Keratinocyte (primary cell): ENCODE measurements around the gene TBRG4. TPM values are rescaled to one million over a fixed set of nuclear protein-coding genes. Genes with fewer than 3 reads are reported as not detected.

Experiments
- DNase-seq: peaks from one replicate; pipeline ENCODE4 v3.0.0-alpha.2; 2011; ENCODE audit warnings: low read depth, missing footprints, low spot score
- FAIRE-seq: peaks from 2 replicates; lab custom pipeline; 2011; peaks lifted over from hg19 to GRCh38; lab: Jason Lieb, UNC
- H2AFZ ChIP-seq: 2 replicates; pipeline ENCODE4 v1.6.0; 2012; ENCODE audit warnings: low read length, control low read depth, inconsistent platforms; ENCODE audit not compliant: control insufficient read depth
- H3K27ac ChIP-seq: 2 replicates; pipeline ENCODE4 v1.5.1; 2011; ENCODE audit warnings: low read length; ENCODE audit not compliant: control insufficient read depth, insufficient read depth
- H3K27me3 ChIP-seq: 3 replicates; pipeline ENCODE4 v1.6.0; 2011; ENCODE audit warnings: low read length; ENCODE audit not compliant: control insufficient read depth, insufficient read depth; ENCODE audit errors: extremely low read depth
- H3K36me3 ChIP-seq, 2 experiments: 2 replicates in 1 of 2; 3 replicates in 1 of 2; pipeline ENCODE4 v1.5.1; 2011; ENCODE audit warnings: low read length in 2 of 2, mild to moderate bottlenecking in 1 of 2; ENCODE audit not compliant: control insufficient read depth in 2 of 2, insufficient read depth in 2 of 2; ENCODE audit errors: extremely low read depth in 1 of 2
- H3K4me1 ChIP-seq: 3 replicates; pipeline ENCODE4 v1.5.1; 2011; ENCODE audit warnings: low read length; ENCODE audit not compliant: control insufficient read depth, insufficient read depth; ENCODE audit errors: extremely low read depth
- H3K4me2 ChIP-seq: 3 replicates; pipeline ENCODE4 v1.6.0; 2011; ENCODE audit warnings: low read depth, low read length; ENCODE audit not compliant: control insufficient read depth, insufficient read depth; ENCODE audit errors: extremely low read depth
- H3K4me3 ChIP-seq, 3 experiments: fragments of 200-600 bp in 1 of 3; sonication (generic) in 1 of 3; 2 replicates in 2 of 3; 3 replicates in 1 of 3; pipeline ENCODE4 v1.5.1; 2011 to 2016; ENCODE audit warnings: low read length in 3 of 3, mild to moderate bottlenecking in 3 of 3, control low read depth in 2 of 3, inconsistent platforms in 1 of 3, low read depth in 1 of 3, mixed read lengths in 1 of 3, mixed run types in 1 of 3, moderate library complexity in 1 of 3; ENCODE audit not compliant: control insufficient read depth in 2 of 3, insufficient read depth in 2 of 3; ENCODE audit errors: extremely low read depth in 1 of 3
- H3K79me2 ChIP-seq: 2 replicates; pipeline ENCODE4 v1.6.0; 2012; ENCODE audit warnings: low read length; ENCODE audit not compliant: control insufficient read depth, insufficient read depth
- H3K9ac ChIP-seq: 3 replicates; pipeline ENCODE4 v1.6.0; 2011; ENCODE audit warnings: low read length; ENCODE audit not compliant: control insufficient read depth, insufficient read depth; ENCODE audit errors: extremely low read depth
- H3K9me1 ChIP-seq: 3 replicates; pipeline ENCODE4 v1.6.0; 2011; ENCODE audit warnings: low read length; ENCODE audit not compliant: control insufficient read depth, insufficient read depth; ENCODE audit errors: extremely low read depth
- H3K9me3 ChIP-seq: 2 replicates; pipeline ENCODE4 v1.5.1; 2012; ENCODE audit warnings: low read depth, low read length; ENCODE audit not compliant: control insufficient read depth
- H4K20me1 ChIP-seq: 3 replicates; pipeline ENCODE4 v1.6.0; 2011; ENCODE audit warnings: low read length; ENCODE audit not compliant: control insufficient read depth, insufficient read depth; ENCODE audit errors: extremely low read depth
- CTCF ChIP-seq, 3 experiments: IDR thresholded peaks in 1 of 3; conservative IDR thresholded peaks in 1 of 3; optimal IDR thresholded peaks in 1 of 3; 2 replicates in 2 of 3; 3 replicates in 1 of 3; pipeline versions ENCODE3 to v1.5.1; 2011; ENCODE audit warnings: low read length in 3 of 3, mild to moderate bottlenecking in 3 of 3, moderate library complexity in 2 of 3, control low read depth in 1 of 3, inconsistent platforms in 1 of 3; ENCODE audit not compliant: insufficient read depth in 2 of 3; ENCODE audit errors: extremely low read depth in 1 of 3
- EZH2 ChIP-seq: IDR thresholded peaks from one replicate; pipeline ENCODE4 v1.6.1; 2012; ENCODE audit warnings: inconsistent platforms, mild to moderate bottlenecking, low read length, moderate library complexity
- dilution Hi-C: fragments of 300-500 bp; cut with MboI; formaldehyde crosslinking; loops from one replicate; pipeline ENCODE4 v1.7.0; 2020; ENCODE audit warnings: low sequenced_read_pairs; ENCODE audit not compliant: extremely low pct_ligation_motif_present
- polyA plus RNA-seq, 5 experiments: library from polyadenylated mRNA; depleted of rRNA in 3 of 5; stranded (reverse) in 3 of 5; stranded (forward) in 1 of 5; unstranded in 1 of 5; fragments of >200 nt; gene quantifications; 1 replicate in 1 of 5; 2 replicates in 3 of 5; 3 replicates in 1 of 5; pipeline versions ENCODE4 v1.2.1 to v1.2.3, GENCODE V29; 2011 to 2012; ENCODE audit warnings: missing spikeins in 2 of 5, low read depth in 1 of 5, low replicate concordance in 1 of 5

The TBRG4 gene
- polyA plus RNA-seq, 1 donor (not counting 4 experiments of a cell fraction or from before 2014, with no cell fraction given) = 90.5 TPM

- H3K4me3 ChIP-seq = no peak overlapping the region
- peaks cover 2% of the 10 kb centered on the region for H3K9me1 ChIP-seq
- H3K27ac ChIP-seq = no peak overlapping the region
- peaks cover 12% of the 10 kb centered on the region for H4K20me1 ChIP-seq
- peaks cover 61% of the 10 kb centered on the region for H3K79me2 ChIP-seq
- no peaks in the 10 kb centered on the region for H3K9me3 ChIP-seq
- no peak overlapping the region for H3K4me2 ChIP-seq
- H3K36me3 ChIP-seq = peaks cover 74 to 89% of the 10 kb centered on the region in 2 experiments
- dilution Hi-C loops = no loop called here
- DNase-seq = no peak
- H2AFZ ChIP-seq = no peak overlapping the region
- no peaks in the 10 kb centered on the region for H3K27me3 ChIP-seq
- peaks cover 21% of the 10 kb centered on the region for H3K4me1 ChIP-seq
- FAIRE-seq = no peak
- H3K9ac ChIP-seq = no peak overlapping the region
- no peak for TF ChIP-seq EZH2
- no peak for TF ChIP-seq CTCF (optimal IDR thresholded peaks at IDR 0.05 in 1 of 3, IDR thresholded peaks at IDR 0.05 in 1 of 3, conservative IDR thresholded peaks at IDR 0.05 in 1 of 3; ENCODE audit: extremely low read depth in 1 of 3, insufficient read depth in 2 of 3, low read length in 3 of 3)
These were observed 7.3 kb downstream of the TBRG4 start for GRCh38 chr7:45103958-45104843.

GRCh38 chr7:45102785-45103712 lies 8.4 kb downstream of the TBRG4 start:
- no peak overlapping the region for H3K4me3 ChIP-seq
- no peaks in the 10 kb centered on the region for H3K27me3 ChIP-seq
- peaks cover 49% of the 10 kb centered on the region for H3K79me2 ChIP-seq
- H3K9me1 ChIP-seq = peaks cover 2% of the 10 kb centered on the region
- DNase-seq (no peak), FAIRE-seq (no peak)
- peaks cover 8% of the 10 kb centered on the region for H4K20me1 ChIP-seq
- dilution Hi-C loops = no loop called here
- TF ChIP-seq EZH2 (no peak), CTCF (optimal IDR thresholded peaks at IDR 0.05 in 1 of 3, IDR thresholded peaks at IDR 0.05 in 1 of 3, conservative IDR thresholded peaks at IDR 0.05 in 1 of 3; ENCODE audit: extremely low read depth in 1 of 3, insufficient read depth in 2 of 3, low read length in 3 of 3) (no peak)
- H3K4me2 ChIP-seq = no peak overlapping the region
- H2AFZ ChIP-seq = no peak overlapping the region
- no peaks in the 10 kb centered on the region for H3K9me3 ChIP-seq
- peaks cover 10% of the 10 kb centered on the region for H3K4me1 ChIP-seq
- H3K27ac ChIP-seq = no peak overlapping the region
- H3K9ac ChIP-seq = no peak overlapping the region
- peaks cover 69 to 80% of the 10 kb centered on the region in 2 experiments for H3K36me3 ChIP-seq
